Right atrium auricular region (tissue), 2 donors: ENCODE data around the gene LHFPL6. TPM values are rescaled to one million over a fixed set of nuclear protein-coding genes. Genes with fewer than 3 reads are reported as not detected.

ENCODE experiments used
- DNase-seq: peaks from one replicate; pipeline ENCODE4 v3.0.0-alpha.2; 2019; ENCODE audit warnings: low spot score
- H3K27ac ChIP-seq, 2 donors: fragments of 200-600 bp; sonication (generic); 1 replicate in 1 of 2; 2 replicates in 1 of 2; pipeline ENCODE4 v1.5.1; 2016 to 2019
- H3K27me3 ChIP-seq, 2 donors: fragments of 200-600 bp; sonication (generic); one replicate each; pipeline versions ENCODE4 v1.5.1 to v1.6.0; 2017 to 2019
- H3K36me3 ChIP-seq: fragments of 200-600 bp; sonication (generic); one replicate; pipeline ENCODE4 v1.5.1; 2016
- H3K4me1 ChIP-seq, 2 donors: fragments of 200-600 bp; sonication (generic); one replicate each; pipeline versions ENCODE4 v1.5.1 to v1.6.0; 2017 to 2019
- H3K4me3 ChIP-seq, 2 donors: fragments of 200-600 bp; sonication (generic); 1 replicate in 1 of 2; 2 replicates in 1 of 2; pipeline ENCODE4 v1.5.1; 2017 to 2019; ENCODE audit warnings: mild to moderate bottlenecking in 1 of 2, moderate library complexity in 1 of 2
- H3K9me3 ChIP-seq, 2 donors: fragments of 200-600 bp; sonication (generic); one replicate each; pipeline ENCODE4 v1.5.1; 2019
- total RNA-seq, 2 donors: library from RNA; depleted of rRNA; stranded (reverse); fragments of >200 nt; gene quantifications; one replicate each; pipeline ENCODE4 v1.1.0, GENCODE V29; 2016
- TF ChIP-seq, protein P1 (sequence below), 2 donors: fragments of 200-600 bp; sonication (generic); IDR thresholded peaks; one replicate each; pipeline ENCODE4 v1.5.1; 2019; ENCODE audit warnings: antibody characterized with exemption in 2 of 2

Gene LHFPL6
- total RNA-seq, 2 donors from 2014 or later, result 39.0 to 57.2 TPM

DNA sequence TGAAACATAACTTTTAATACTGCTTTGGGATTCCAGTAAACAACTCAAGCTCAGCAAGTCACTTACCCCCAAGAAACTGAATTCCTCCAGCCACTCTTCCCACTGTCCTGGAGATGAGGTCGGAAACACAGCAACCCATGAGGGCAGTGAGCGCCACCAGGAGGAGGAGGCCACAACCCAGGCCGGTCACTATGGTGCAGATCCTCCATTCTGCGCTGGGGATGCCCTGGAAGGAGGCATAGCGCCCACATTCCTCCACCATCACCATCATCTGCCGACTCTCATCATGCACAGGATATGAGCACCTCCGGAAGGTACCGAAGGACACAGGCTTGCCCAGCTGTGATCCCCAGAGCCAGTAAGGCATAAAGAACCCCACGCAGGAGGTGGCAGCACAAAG is 2.2 kb downstream of the LHFPL6 start:
- peak; percentile 66 for DNase-seq

DNA sequence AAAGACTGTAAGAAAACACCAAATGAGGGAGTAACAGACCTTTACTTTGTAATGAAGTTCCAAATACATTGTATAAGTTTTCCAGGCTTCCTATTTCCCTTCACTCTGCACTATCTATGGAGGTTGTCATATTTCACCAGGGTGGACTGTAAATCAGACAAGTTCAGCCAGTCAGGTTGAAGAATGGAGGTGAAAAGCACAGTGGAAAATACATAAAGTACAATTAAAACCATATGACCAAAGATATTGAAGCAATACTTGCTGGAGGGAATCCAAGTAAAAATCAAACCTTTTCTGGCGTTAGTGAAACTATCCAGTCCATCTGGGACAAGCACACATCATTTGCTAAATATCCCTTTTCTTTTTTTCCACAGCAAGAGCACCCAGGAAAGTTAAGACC is 3.2 kb downstream of the LHFPL6 start:
- Histone ChIP-seq H3K27ac (peak overlapping the region; percentile 43 to 50), H3K4me3 (peak overlapping the region; percentile 32 to 84), H3K4me1 (peaks cover 0 to 47% of the 10 kb centered on the region in 2 donors), H3K36me3 (no peaks in the 10 kb centered on the region), H3K9me3 (no peaks in the 10 kb centered on the region), H3K27me3 (no peaks in the 10 kb centered on the region)
- no peak for DNase-seq
- TF ChIP-seq, protein P1, sequence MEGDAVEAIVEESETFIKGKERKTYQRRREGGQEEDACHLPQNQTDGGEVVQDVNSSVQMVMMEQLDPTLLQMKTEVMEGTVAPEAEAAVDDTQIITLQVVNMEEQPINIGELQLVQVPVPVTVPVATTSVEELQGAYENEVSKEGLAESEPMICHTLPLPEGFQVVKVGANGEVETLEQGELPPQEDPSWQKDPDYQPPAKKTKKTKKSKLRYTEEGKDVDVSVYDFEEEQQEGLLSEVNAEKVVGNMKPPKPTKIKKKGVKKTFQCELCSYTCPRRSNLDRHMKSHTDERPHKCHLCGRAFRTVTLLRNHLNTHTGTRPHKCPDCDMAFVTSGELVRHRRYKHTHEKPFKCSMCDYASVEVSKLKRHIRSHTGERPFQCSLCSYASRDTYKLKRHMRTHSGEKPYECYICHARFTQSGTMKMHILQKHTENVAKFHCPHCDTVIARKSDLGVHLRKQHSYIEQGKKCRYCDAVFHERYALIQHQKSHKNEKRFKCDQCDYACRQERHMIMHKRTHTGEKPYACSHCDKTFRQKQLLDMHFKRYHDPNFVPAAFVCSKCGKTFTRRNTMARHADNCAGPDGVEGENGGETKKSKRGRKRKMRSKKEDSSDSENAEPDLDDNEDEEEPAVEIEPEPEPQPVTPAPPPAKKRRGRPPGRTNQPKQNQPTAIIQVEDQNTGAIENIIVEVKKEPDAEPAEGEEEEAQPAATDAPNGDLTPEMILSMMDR (IDR thresholded peaks at IDR 0.05), result no peak

More for the DNA sequence above, 2.2 kb downstream of the LHFPL6 start:
- peak overlapping the region; percentile 50 to 95 for H3K27ac ChIP-seq
- no peaks in the 10 kb centered on the region for H3K9me3 ChIP-seq
- H3K27me3 ChIP-seq, result no peaks in the 10 kb centered on the region
- H3K36me3 ChIP-seq, result no peaks in the 10 kb centered on the region
- TF ChIP-seq, protein P1 (IDR thresholded peaks at IDR 0.05), result peak; percentile 37 to 68
- peaks cover 0 to 47% of the 10 kb centered on the region in 2 donors for H3K4me1 ChIP-seq
- H3K4me3 ChIP-seq, result peak overlapping the region; percentile 32 to 84

DNA sequence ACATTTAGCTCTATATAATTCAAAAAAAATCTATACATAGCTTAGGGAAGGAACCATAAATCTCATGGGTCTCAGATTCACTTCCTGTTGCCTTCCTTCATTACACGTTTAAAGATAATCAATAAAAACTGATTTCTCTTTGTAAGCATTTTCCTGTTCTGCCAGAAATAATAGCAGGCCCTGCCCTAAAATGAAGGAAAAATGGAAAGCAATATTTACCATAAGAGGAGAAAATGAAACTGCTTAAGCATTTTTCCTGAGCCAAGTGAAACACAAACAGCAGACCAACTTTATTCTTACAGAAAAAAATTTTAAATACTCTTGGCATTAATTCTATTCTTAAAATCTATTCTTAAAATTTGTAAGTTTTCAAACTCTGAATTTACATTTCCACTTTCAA is 4.0 kb downstream of the LHFPL6 start:
- H3K27ac ChIP-seq, result peak overlapping the region in 1 of 2 donors; percentile 4
- TF ChIP-seq, protein P1 (IDR thresholded peaks at IDR 0.05), result no peak
- DNase-seq, result no peak
- H3K27me3 ChIP-seq, result no peaks in the 10 kb centered on the region
- peak overlapping the region in 1 of 2 donors; percentile 84 for H3K4me3 ChIP-seq
- no peaks in the 10 kb centered on the region for H3K36me3 ChIP-seq
- no peaks in the 10 kb centered on the region for H3K9me3 ChIP-seq
- H3K4me1 ChIP-seq, result peaks cover 0 to 42% of the 10 kb centered on the region in 2 donors

DNA sequence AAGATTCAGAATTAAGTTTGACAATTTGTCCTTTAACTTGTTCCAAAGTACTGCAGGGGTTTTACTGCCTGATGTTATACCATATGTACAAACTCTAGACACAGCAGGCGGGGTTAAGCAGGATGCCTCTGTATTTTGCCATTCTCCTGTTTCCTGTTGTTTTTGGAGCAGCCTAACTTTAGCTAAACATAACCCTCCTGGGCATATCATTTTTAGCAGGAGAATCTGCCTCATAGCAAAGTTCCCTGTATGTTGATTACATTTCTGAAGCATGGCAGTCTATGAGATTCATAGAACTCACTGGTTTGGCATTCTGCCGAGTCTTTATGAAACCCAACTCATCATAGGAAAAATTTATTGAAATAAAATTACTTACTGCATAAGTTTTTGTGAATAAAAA is 5.2 kb downstream of the LHFPL6 start:
- H3K9me3 ChIP-seq, result no peaks in the 10 kb centered on the region
- H3K27me3 ChIP-seq, result no peaks in the 10 kb centered on the region
- TF ChIP-seq, protein P1 (IDR thresholded peaks at IDR 0.05), result no peak
- H3K4me3 ChIP-seq, result peak overlapping the region in 1 of 2 donors; percentile 8
- peaks cover 0 to 38% of the 10 kb centered on the region in 2 donors for H3K4me1 ChIP-seq
- no peaks in the 10 kb centered on the region for H3K36me3 ChIP-seq
- no peak for DNase-seq
- H3K27ac ChIP-seq, result no peak overlapping the region

DNA sequence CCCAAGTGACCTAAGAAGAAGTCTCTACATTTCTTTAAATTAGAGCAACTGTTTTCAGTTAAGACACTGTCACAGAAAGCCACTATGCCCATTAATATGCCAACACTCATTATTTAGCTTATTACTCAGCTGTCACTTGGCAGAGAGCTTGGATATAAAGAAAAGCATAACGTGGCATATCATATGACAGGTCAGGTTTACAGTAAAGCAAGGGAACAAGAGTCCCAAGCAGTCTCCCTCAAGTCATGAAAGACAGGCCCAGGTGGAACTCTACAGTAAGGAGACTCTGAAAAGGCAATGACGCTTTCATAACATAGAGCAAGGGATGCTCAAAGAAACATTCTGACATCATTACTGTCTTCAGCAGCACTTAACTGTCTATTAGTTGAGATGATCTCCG is 6.3 kb downstream of the LHFPL6 start:
- Histone ChIP-seq H3K27ac (no peak overlapping the region), H3K36me3 (no peaks in the 10 kb centered on the region), H3K4me1 (peaks cover 0 to 38% of the 10 kb centered on the region in 2 donors), H3K4me3 (no peak overlapping the region), H3K9me3 (no peaks in the 10 kb centered on the region), H3K27me3 (no peaks in the 10 kb centered on the region)
- TF ChIP-seq, protein P1 (IDR thresholded peaks at IDR 0.05), result no peak
- DNase-seq, result no peak

DNA sequence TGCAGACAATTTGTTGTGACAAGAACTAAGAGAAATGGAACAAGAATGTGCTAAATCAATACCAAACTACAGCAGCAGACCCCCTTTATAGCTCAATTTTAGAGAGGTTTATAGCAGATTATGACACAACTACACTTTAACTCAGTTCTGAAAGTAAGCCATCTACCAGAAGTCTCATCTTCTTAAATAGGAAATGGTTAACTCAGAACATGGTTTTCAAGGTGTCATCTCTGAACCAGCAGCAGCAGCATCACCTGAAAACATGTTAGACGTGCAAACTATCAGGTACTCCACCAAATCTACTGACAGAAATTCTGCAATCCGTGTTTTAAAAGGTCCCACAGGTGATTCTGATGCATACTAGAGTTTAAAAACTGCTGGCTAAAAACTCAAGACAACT is 6.8 kb downstream of the LHFPL6 start:
- DNase-seq, result no peak
- Histone ChIP-seq H3K27ac (no peak overlapping the region), H3K4me1 (peaks cover 0 to 38% of the 10 kb centered on the region in 2 donors), H3K9me3 (no peaks in the 10 kb centered on the region), H3K4me3 (no peak overlapping the region), H3K27me3 (no peaks in the 10 kb centered on the region), H3K36me3 (no peaks in the 10 kb centered on the region)
- TF ChIP-seq, protein P1 (IDR thresholded peaks at IDR 0.05), result no peak
